ENCODE data around the gene PXDC1.
A peak's percentile ranks its signal among the peaks of the same experiment; 100 is the strongest.

The PXDC1 gene

GRCh38 chr6:3744211-3744900 is 7.2 kb downstream of the PXDC1 start:
- no peak overlapping the region for H3K4me3 ChIP-seq (ENCODE audit: low read length)
- no peak for TF ChIP-seq CTCF (conservative IDR thresholded peaks at IDR 0.05; ENCODE audit: low read depth, low read length)
- DNase-seq (ENCODE audit: low read depth), result no peak

- no peak for DNase-seq (ENCODE audit: low read depth)
- TF ChIP-seq CTCF (conservative IDR thresholded peaks at IDR 0.05; ENCODE audit: low read depth, low read length), result no peak
- no peak overlapping the region for H3K4me3 ChIP-seq (ENCODE audit: low read length)
Observed at GRCh38 chr6:3743541-3743940, 8.0 kb downstream of the PXDC1 start.

- no peak overlapping the region for H3K4me3 ChIP-seq (ENCODE audit: low read length)
- peak; percentile 83 for TF ChIP-seq CTCF (conservative IDR thresholded peaks at IDR 0.05; ENCODE audit: low read depth, low read length)
- DNase-seq (ENCODE audit: low read depth), result no peak
Observed at GRCh38 chr6:3742426-3743344, 8.8 kb downstream of the PXDC1 start.

GRCh38 chr6:3742076-3742425 is 9.5 kb downstream of the PXDC1 start:
- no peak for TF ChIP-seq CTCF (conservative IDR thresholded peaks at IDR 0.05; ENCODE audit: low read depth, low read length)
- no peak for DNase-seq (ENCODE audit: low read depth)
- H3K4me3 ChIP-seq (ENCODE audit: low read length), result no peak overlapping the region

GRCh38 chr6:3741477-3741871 is 10.0 kb downstream of the PXDC1 start:
- no peak for DNase-seq (ENCODE audit: low read depth)
- H3K4me3 ChIP-seq (ENCODE audit: low read length), result no peak overlapping the region
- TF ChIP-seq CTCF (conservative IDR thresholded peaks at IDR 0.05; ENCODE audit: low read depth, low read length), result no peak

GRCh38 chr6:3740551-3741476 is 10.7 kb downstream of the PXDC1 start:
- no peak for TF ChIP-seq CTCF (conservative IDR thresholded peaks at IDR 0.05; ENCODE audit: low read depth, low read length)
- DNase-seq (ENCODE audit: low read depth), result no peak
- H3K4me3 ChIP-seq (ENCODE audit: low read length), result no peak overlapping the region
